ENCODE results near the gene CCDC57.
"Not testable (repeated sequence)": the region's sequence is repeated elsewhere in the genome, so short reads cannot be mapped to it uniquely, and the experiment has no call there.

CCDC57 gene

GRCh38 chr17:82177761-82178498 lies 34.7 kb downstream of the CCDC57 start:
- Mint-ChIP-seq H3K27ac (no peak overlapping the region), H3K4me1 (ENCODE audit: low read depth) (no peaks in the 10 kb centered on the region), H3K9me3 (no peaks in the 10 kb centered on the region), H3K27me3 (no peaks in the 10 kb centered on the region), H3K36me3 (ENCODE audit: low read depth) (peaks cover 68% of the 10 kb centered on the region), H3K4me3 (no peak overlapping the region)
- DNase-seq: no peak

- Mint-ChIP-seq H3K9me3 (no peaks in the 10 kb centered on the region), H3K4me3 (no peak overlapping the region), H3K36me3 (ENCODE audit: low read depth) (peaks cover 70% of the 10 kb centered on the region), H3K27ac (no peak overlapping the region), H3K27me3 (no peaks in the 10 kb centered on the region), H3K4me1 (ENCODE audit: low read depth) (no peaks in the 10 kb centered on the region)
- no peak for DNase-seq
Measured at GRCh38 chr17:82177276-82177675, 35.4 kb downstream of the CCDC57 start.

- Mint-ChIP-seq H3K27me3 (no peaks in the 10 kb centered on the region), H3K9me3 (no peaks in the 10 kb centered on the region), H3K27ac (no peak overlapping the region), H3K36me3 (ENCODE audit: low read depth) (peaks cover 74% of the 10 kb centered on the region), H3K4me3 (no peak overlapping the region), H3K4me1 (ENCODE audit: low read depth) (no peaks in the 10 kb centered on the region)
- no peak for DNase-seq
Measured at GRCh38 chr17:82175951-82176350, 36.7 kb downstream of the CCDC57 start.

GRCh38 chr17:82175201-82175600 lies 37.4 kb downstream of the CCDC57 start:
- no peaks in the 10 kb centered on the region for H3K27me3 Mint-ChIP-seq
- peaks cover 77% of the 10 kb centered on the region for H3K36me3 Mint-ChIP-seq (ENCODE audit: low read depth)
- H3K27ac Mint-ChIP-seq: no peak overlapping the region
- no peak for DNase-seq
- no peaks in the 10 kb centered on the region for H3K9me3 Mint-ChIP-seq
- no peaks in the 10 kb centered on the region for H3K4me1 Mint-ChIP-seq (ENCODE audit: low read depth)
- H3K4me3 Mint-ChIP-seq: no peak overlapping the region

- not testable (repeated sequence) for DNase-seq; H3K27me3 Mint-ChIP-seq; H3K4me1 Mint-ChIP-seq (ENCODE audit: low read depth); H3K4me3 Mint-ChIP-seq; H3K27ac Mint-ChIP-seq; H3K9me3 Mint-ChIP-seq
- peaks cover 78% of the 10 kb centered on the region for H3K36me3 Mint-ChIP-seq (ENCODE audit: low read depth)
Measured at GRCh38 chr17:82174042-82174857, 38.4 kb downstream of the CCDC57 start.

GRCh38 chr17:82173351-82174041 lies 39.1 kb downstream of the CCDC57 start:
- Mint-ChIP-seq H3K36me3 (ENCODE audit: low read depth) (peaks cover 77% of the 10 kb centered on the region), H3K4me1 (ENCODE audit: low read depth) (peaks cover 8% of the 10 kb centered on the region), H3K27me3 (no peaks in the 10 kb centered on the region), H3K4me3 (no peak overlapping the region), H3K9me3 (no peaks in the 10 kb centered on the region), H3K27ac (no peak overlapping the region)
- DNase-seq: no peak

- no peaks in the 10 kb centered on the region for H3K9me3 Mint-ChIP-seq
- no peak overlapping the region for H3K27ac Mint-ChIP-seq
- no peak for DNase-seq
- H3K4me3 Mint-ChIP-seq: no peak overlapping the region
- H3K36me3 Mint-ChIP-seq (ENCODE audit: low read depth): peaks cover 75% of the 10 kb centered on the region
- H3K27me3 Mint-ChIP-seq: no peaks in the 10 kb centered on the region
- H3K4me1 Mint-ChIP-seq (ENCODE audit: low read depth): peaks cover 8% of the 10 kb centered on the region
Measured at GRCh38 chr17:82172486-82173160, 40.0 kb downstream of the CCDC57 start.

GRCh38 chr17:82171750-82172375 lies 40.8 kb downstream of the CCDC57 start:
- no peak overlapping the region for H3K4me3 Mint-ChIP-seq
- no peak overlapping the region for H3K27ac Mint-ChIP-seq
- no peaks in the 10 kb centered on the region for H3K9me3 Mint-ChIP-seq
- H3K27me3 Mint-ChIP-seq: no peaks in the 10 kb centered on the region
- DNase-seq: no peak
- H3K4me1 Mint-ChIP-seq (ENCODE audit: low read depth): peaks cover 8% of the 10 kb centered on the region
- H3K36me3 Mint-ChIP-seq (ENCODE audit: low read depth): peaks cover 76% of the 10 kb centered on the region

GRCh38 chr17:82170412-82170961 lies 42.2 kb downstream of the CCDC57 start:
- H3K27me3 Mint-ChIP-seq: no peaks in the 10 kb centered on the region
- H3K27ac Mint-ChIP-seq: no peak overlapping the region
- peaks cover 8% of the 10 kb centered on the region for H3K4me1 Mint-ChIP-seq (ENCODE audit: low read depth)
- no peaks in the 10 kb centered on the region for H3K9me3 Mint-ChIP-seq
- peaks cover 82% of the 10 kb centered on the region for H3K36me3 Mint-ChIP-seq (ENCODE audit: low read depth)
- H3K4me3 Mint-ChIP-seq: no peak overlapping the region
- DNase-seq: no peak

GRCh38 chr17:82168568-82168967 lies 44.1 kb downstream of the CCDC57 start:
- Mint-ChIP-seq H3K4me3 (no peak overlapping the region), H3K36me3 (ENCODE audit: low read depth) (peaks cover 75% of the 10 kb centered on the region), H3K9me3 (no peaks in the 10 kb centered on the region), H3K27me3 (no peaks in the 10 kb centered on the region), H3K4me1 (ENCODE audit: low read depth) (peaks cover 8% of the 10 kb centered on the region), H3K27ac (no peak overlapping the region)
- DNase-seq: no peak

- no peak overlapping the region for H3K4me3 Mint-ChIP-seq
- H3K27me3 Mint-ChIP-seq: no peaks in the 10 kb centered on the region
- H3K9me3 Mint-ChIP-seq: no peaks in the 10 kb centered on the region
- peak overlapping the region; percentile 66 for H3K27ac Mint-ChIP-seq
- peaks cover 8% of the 10 kb centered on the region for H3K4me1 Mint-ChIP-seq (ENCODE audit: low read depth)
- peaks cover 67% of the 10 kb centered on the region for H3K36me3 Mint-ChIP-seq (ENCODE audit: low read depth)
- DNase-seq: no peak
Measured at GRCh38 chr17:82167028-82167427, 45.6 kb downstream of the CCDC57 start.

GRCh38 chr17:82164853-82165252 lies 47.8 kb downstream of the CCDC57 start:
- no peaks in the 10 kb centered on the region for H3K27me3 Mint-ChIP-seq
- DNase-seq: no peak
- peaks cover 64% of the 10 kb centered on the region for H3K36me3 Mint-ChIP-seq (ENCODE audit: low read depth)
- no peak overlapping the region for H3K4me3 Mint-ChIP-seq
- no peaks in the 10 kb centered on the region for H3K9me3 Mint-ChIP-seq
- no peak overlapping the region for H3K27ac Mint-ChIP-seq
- peaks cover 6% of the 10 kb centered on the region for H3K4me1 Mint-ChIP-seq (ENCODE audit: low read depth)

- no peaks in the 10 kb centered on the region for H3K27me3 Mint-ChIP-seq
- peaks cover 56% of the 10 kb centered on the region for H3K36me3 Mint-ChIP-seq (ENCODE audit: low read depth)
- H3K27ac Mint-ChIP-seq: no peak overlapping the region
- no peak overlapping the region for H3K4me3 Mint-ChIP-seq
- H3K9me3 Mint-ChIP-seq: no peaks in the 10 kb centered on the region
- H3K4me1 Mint-ChIP-seq (ENCODE audit: low read depth): no peaks in the 10 kb centered on the region
- DNase-seq: no peak
Measured at GRCh38 chr17:82161216-82161615, 51.4 kb downstream of the CCDC57 start.

- Mint-ChIP-seq H3K36me3 (ENCODE audit: low read depth) (peaks cover 52% of the 10 kb centered on the region), H3K4me1 (ENCODE audit: low read depth) (no peaks in the 10 kb centered on the region), H3K9me3 (no peaks in the 10 kb centered on the region), H3K27ac (no peak overlapping the region), H3K4me3 (no peak overlapping the region), H3K27me3 (no peaks in the 10 kb centered on the region)
- DNase-seq: no peak
Measured at GRCh38 chr17:82160075-82160474, 52.6 kb downstream of the CCDC57 start.
